ENCODE results near the gene NIPBL. TPM values are rescaled to one million over a fixed set of nuclear protein-coding genes. Genes with fewer than 3 reads are reported as not detected.
"Not testable (repeated sequence)": the region's sequence is repeated elsewhere in the genome, so short reads cannot be mapped to it uniquely, and the experiment has no call there.

The NIPBL gene
- total RNA-seq, 2 donors from 2014 or later, result 43.2 to 53.6 TPM

DNA sequence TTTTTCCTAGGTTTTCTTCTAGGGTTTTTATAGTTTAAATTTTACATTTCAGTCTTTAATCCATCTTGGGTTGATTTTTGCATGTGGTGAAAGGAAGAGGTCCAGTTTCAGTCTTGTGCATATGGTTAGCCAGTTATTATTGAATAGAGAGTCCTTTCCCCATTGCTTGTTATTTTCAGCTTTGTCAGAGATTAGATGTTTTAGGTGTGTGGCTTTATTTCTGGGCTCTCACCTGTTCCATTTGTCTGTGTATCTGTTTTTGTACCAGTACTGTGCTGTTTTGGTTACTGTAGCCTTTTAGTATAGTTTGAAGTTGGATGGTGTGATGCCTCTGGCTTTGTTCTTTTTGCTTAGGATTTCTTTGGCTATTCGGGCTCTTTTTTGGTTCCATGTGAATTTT, 25.8 kb downstream of the NIPBL start:
- Histone ChIP-seq H3K9me3 (no peaks in the 10 kb centered on the region), H3K27me3 (replicated peaks; ENCODE audit: insufficient read depth) (no peaks in the 10 kb centered on the region), H3K4me3 (no peak overlapping the region), H3K27ac (no peak overlapping the region), H3K4me1 (replicated peaks) (no peaks in the 10 kb centered on the region), H3K36me3 (no peaks in the 10 kb centered on the region)
- WGBS, result 100% methylated on average over 1 of the region's 1 CpG
- TF ChIP-seq POLR2A (IDR thresholded peaks at IDR 0.05), result no peak
- no peak for TF ChIP-seq POLR2AphosphoS5 (IDR thresholded peaks at IDR 0.05)
- TF ChIP-seq, protein P1, sequence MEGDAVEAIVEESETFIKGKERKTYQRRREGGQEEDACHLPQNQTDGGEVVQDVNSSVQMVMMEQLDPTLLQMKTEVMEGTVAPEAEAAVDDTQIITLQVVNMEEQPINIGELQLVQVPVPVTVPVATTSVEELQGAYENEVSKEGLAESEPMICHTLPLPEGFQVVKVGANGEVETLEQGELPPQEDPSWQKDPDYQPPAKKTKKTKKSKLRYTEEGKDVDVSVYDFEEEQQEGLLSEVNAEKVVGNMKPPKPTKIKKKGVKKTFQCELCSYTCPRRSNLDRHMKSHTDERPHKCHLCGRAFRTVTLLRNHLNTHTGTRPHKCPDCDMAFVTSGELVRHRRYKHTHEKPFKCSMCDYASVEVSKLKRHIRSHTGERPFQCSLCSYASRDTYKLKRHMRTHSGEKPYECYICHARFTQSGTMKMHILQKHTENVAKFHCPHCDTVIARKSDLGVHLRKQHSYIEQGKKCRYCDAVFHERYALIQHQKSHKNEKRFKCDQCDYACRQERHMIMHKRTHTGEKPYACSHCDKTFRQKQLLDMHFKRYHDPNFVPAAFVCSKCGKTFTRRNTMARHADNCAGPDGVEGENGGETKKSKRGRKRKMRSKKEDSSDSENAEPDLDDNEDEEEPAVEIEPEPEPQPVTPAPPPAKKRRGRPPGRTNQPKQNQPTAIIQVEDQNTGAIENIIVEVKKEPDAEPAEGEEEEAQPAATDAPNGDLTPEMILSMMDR (IDR thresholded peaks at IDR 0.05), result no peak
- no peak for DNase-seq (ENCODE audit: low spot score)
- intact Hi-C loops (cut with DNase I), result no loop called here

DNA sequence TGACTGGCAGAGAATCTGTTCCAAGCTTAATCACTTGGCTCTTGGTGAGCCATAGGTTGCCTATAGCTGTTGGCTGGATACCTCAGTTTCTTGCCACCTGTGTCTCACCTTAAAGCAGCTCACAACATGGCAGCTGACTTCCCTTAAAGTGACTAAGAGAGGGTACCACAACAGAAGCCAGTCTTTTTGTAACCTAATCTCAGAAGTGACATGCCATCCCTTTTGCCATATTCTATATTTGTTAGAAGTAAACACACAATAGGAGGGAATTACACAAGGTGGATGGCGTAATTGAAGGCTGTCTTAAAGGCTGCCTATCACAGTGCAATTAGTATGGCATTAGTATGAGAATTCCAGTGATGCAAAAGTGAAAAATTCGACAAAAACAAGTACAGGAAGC, 28.1 kb downstream of the NIPBL start:
- intact Hi-C loops (cut with DNase I), result no loop called here
- Histone ChIP-seq H3K4me3 (no peak overlapping the region), H3K4me1 (replicated peaks) (no peaks in the 10 kb centered on the region), H3K27ac (no peak overlapping the region), H3K9me3 (no peaks in the 10 kb centered on the region), H3K27me3 (replicated peaks; ENCODE audit: insufficient read depth) (no peaks in the 10 kb centered on the region), H3K36me3 (no peaks in the 10 kb centered on the region)
- TF ChIP-seq, protein P1 (IDR thresholded peaks at IDR 0.05), result no peak
- TF ChIP-seq POLR2A (IDR thresholded peaks at IDR 0.05) (no peak), POLR2AphosphoS5 (IDR thresholded peaks at IDR 0.05) (no peak)
- no peak for DNase-seq (ENCODE audit: low spot score)
- 92% methylated on average over 2 of the region's 2 CpGs for WGBS

DNA sequence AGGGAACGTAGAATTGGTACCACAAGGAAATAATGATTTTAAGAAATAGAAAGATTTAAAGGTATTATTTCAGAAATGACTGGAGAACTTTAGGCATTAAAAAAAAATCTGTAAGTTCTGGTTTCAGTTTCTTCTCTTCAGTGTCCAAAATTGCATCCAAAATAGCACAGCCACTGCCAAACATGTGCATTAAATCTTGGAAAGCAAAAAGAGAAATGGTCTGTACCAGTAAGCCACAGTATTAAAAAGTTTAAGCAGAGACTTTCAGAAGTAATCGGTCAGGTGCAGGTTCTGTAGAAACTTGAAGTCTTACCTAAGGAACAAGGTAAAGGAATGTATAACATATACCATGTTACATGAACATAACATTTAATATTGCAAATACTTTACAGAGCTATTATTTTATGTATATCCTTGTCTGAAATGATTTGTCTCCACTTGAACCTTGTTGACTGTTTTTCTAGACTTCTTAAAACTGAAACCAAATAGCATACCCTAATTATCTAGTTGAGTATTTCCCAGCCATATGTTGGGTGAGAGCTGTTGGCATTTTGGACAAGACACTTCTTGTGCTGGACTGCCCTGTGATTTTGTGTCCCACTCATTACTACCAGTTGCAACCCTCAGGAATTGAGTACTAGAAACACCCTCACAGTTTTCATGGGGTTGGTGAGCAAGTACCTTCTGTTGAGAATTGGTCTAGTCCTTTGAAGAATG, 32.1 kb downstream of the NIPBL start:
- no peaks in the 10 kb centered on the region for H3K9me3 ChIP-seq
- no peak overlapping the region for H3K27ac ChIP-seq
- TF ChIP-seq POLR2AphosphoS5 (IDR thresholded peaks at IDR 0.05) (no peak), POLR2A (IDR thresholded peaks at IDR 0.05) (no peak)
- TF ChIP-seq, protein P1 (IDR thresholded peaks at IDR 0.05), result no peak
- WGBS, result 67% methylated on average over 2 of the region's 2 CpGs
- H3K27me3 ChIP-seq (replicated peaks; ENCODE audit: insufficient read depth), result no peaks in the 10 kb centered on the region
- intact Hi-C loops (cut with DNase I), result no loop called here
- H3K4me3 ChIP-seq, result no peak overlapping the region
- no peaks in the 10 kb centered on the region for H3K36me3 ChIP-seq
- H3K4me1 ChIP-seq (replicated peaks), result no peaks in the 10 kb centered on the region
- no peak for DNase-seq (ENCODE audit: low spot score)

DNA sequence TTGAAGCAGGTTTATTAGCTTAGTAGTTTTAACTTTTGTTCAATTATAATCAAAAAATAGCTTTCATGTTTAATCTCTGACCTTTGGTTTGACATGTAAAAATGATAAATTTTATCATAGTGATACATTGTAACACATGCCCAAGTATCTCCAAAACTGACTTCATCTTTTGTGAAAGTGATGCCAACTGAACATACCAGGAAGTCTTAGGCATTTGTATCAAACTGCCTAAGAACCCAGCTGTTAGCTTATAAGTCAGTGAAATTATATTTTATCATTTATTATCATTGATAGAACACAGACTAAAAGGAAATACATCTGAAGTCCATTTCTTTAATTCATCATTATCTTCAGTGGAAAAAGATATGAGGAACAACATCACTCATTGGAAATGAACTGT, 39.1 kb downstream of the NIPBL start:
- TF ChIP-seq POLR2AphosphoS5 (IDR thresholded peaks at IDR 0.05), result no peak
- TF ChIP-seq, protein P1 (IDR thresholded peaks at IDR 0.05), result no peak
- no peak for TF ChIP-seq POLR2A (IDR thresholded peaks at IDR 0.05)
- Histone ChIP-seq H3K27ac (no peak overlapping the region), H3K9me3 (no peaks in the 10 kb centered on the region), H3K4me1 (replicated peaks) (no peaks in the 10 kb centered on the region), H3K36me3 (no peaks in the 10 kb centered on the region), H3K4me3 (no peak overlapping the region), H3K27me3 (replicated peaks; ENCODE audit: insufficient read depth) (no peaks in the 10 kb centered on the region)
- intact Hi-C loops (cut with DNase I), result no loop called here
- DNase-seq (ENCODE audit: low spot score), result no peak

DNA sequence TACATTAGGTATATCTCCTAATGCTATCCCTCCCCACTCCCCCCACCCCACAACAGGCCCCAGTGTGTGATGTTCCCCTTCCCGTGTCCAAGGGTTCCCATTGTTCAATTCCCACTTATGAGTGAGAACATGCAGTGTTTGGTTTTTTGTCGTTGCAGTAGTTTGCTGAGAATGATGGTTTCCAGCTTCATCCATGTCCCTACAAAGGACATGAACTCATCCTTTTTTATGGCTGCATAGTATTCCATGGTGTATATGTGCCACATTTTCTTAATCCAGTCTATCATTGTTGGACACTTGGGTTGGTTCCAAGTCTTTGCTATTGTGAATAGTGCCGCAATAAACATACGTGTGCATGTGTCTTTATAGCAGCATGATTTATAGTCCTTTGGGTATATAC, 40.0 kb downstream of the NIPBL start:
- 83% methylated on average over 4 of the region's 4 CpGs for WGBS
- H3K4me3 ChIP-seq; H3K9me3 ChIP-seq; H3K27ac ChIP-seq; H3K4me1 ChIP-seq (replicated peaks); DNase-seq (ENCODE audit: low spot score); intact Hi-C loops (cut with DNase I); H3K27me3 ChIP-seq (replicated peaks; ENCODE audit: insufficient read depth); H3K36me3 ChIP-seq: not testable (repeated sequence)

DNA sequence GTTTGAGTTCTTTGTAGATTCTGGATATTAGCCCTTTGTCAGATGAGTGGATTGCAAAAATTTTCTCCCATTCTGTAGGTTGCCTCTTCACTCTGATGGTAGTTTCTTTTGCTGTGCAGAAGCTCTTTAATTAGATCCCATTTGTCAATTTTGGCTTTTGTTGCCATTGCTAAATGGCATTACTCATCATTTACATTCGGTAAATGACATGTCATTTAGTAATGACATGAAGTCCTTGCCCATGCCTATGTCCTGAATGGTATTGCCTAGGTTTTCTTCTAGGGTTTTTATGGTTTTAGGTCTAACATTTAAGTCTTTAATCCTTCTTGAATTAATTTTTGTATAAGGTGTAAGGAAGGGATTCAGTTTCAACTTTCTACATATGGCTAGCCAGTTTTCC, 40.8 kb downstream of the NIPBL start:
- H3K27me3 ChIP-seq (replicated peaks; ENCODE audit: insufficient read depth); H3K4me1 ChIP-seq (replicated peaks); H3K4me3 ChIP-seq; DNase-seq (ENCODE audit: low spot score); intact Hi-C loops (cut with DNase I); H3K9me3 ChIP-seq; H3K36me3 ChIP-seq; H3K27ac ChIP-seq: not testable (repeated sequence)
- 90% methylated on average over 1 of the region's 1 CpG for WGBS
